Midbrain (tissue), 1 donor: ENCODE data around the gene SRP72.
A peak's percentile ranks its signal among the peaks of the same experiment; 100 is the strongest.
"Not testable (repeated sequence)": the region's sequence is repeated elsewhere in the genome, so short reads cannot be mapped to it uniquely, and the experiment has no call there.

ENCODE experiments used
- DNase-seq: peaks from one replicate; lab custom pipeline; 2025; lab: John Stamatoyannopoulos, UW

SRP72 gene

GRCh38 chr4:56465599-56466295, 1.7 kb upstream of the SRP72 start:
- DNase-seq: no peak

- not testable (repeated sequence) for DNase-seq
Measured at GRCh38 chr4:56466296-56466761, 1.1 kb upstream of the SRP72 start.

- peak; percentile 61 for DNase-seq
Measured at GRCh38 chr4:56466910-56467283, 520 bp upstream of the SRP72 start.

- peak; percentile 48 for DNase-seq
Measured at GRCh38 chr4:56468097-56468422, 643 bp downstream of the SRP72 start.

- no peak for DNase-seq
Measured at GRCh38 chr4:56469489-56470210, 2.2 kb downstream of the SRP72 start.

GRCh38 chr4:56475917-56476316, 8.5 kb downstream of the SRP72 start:
- DNase-seq: no peak

GRCh38 chr4:56477192-56477702, 9.8 kb downstream of the SRP72 start:
- DNase-seq: no peak

- no peak for DNase-seq
Measured at GRCh38 chr4:56480691-56481090, 13.3 kb downstream of the SRP72 start.

GRCh38 chr4:56496241-56496640, 28.8 kb downstream of the SRP72 start:
- DNase-seq: no peak

GRCh38 chr4:56505269-56506130, 38.1 kb downstream of the SRP72 start, which contains the start of gene ARL9:
Gene ARL9 (plus strand): TSS chr4:56505791. CDS start chr4:56505863, 72 bp downstream.
- DNase-seq: peak; percentile 9

GRCh38 chr4:56511098-56511497, 43.7 kb downstream of the SRP72 start:
- no peak for DNase-seq

GRCh38 chr4:56512166-56512565, 44.7 kb downstream of the SRP72 start:
- no peak for DNase-seq

- no peak for DNase-seq
Measured at GRCh38 chr4:56513517-56513916, 46.1 kb downstream of the SRP72 start.

- peak; percentile 57 for DNase-seq
Measured at GRCh38 chr4:56530269-56531148, 63.1 kb downstream of the SRP72 start.

- no peak for DNase-seq
Measured at GRCh38 chr4:56531149-56531770, 63.8 kb downstream of the SRP72 start.

GRCh38 chr4:56531823-56532222, 64.4 kb downstream of the SRP72 start:
- no peak for DNase-seq

- DNase-seq: no peak
Measured at GRCh38 chr4:56532239-56532638, 64.8 kb downstream of the SRP72 start.

- DNase-seq: no peak
Measured at GRCh38 chr4:56535915-56536314, 68.5 kb downstream of the SRP72 start.

GRCh38 chr4:56537147-56537546, 69.7 kb downstream of the SRP72 start:
- DNase-seq: no peak

- DNase-seq: no peak
Measured at GRCh38 chr4:56540826-56541225, 73.4 kb downstream of the SRP72 start.
